ENCODE measurements around the gene PTPRS.

GRCh38 chr19:5364674-5365073 lies 24.1 kb upstream of the PTPRS start:
- TF ChIP-seq CTCF (IDR thresholded peaks at IDR 0.05) (no peak), ZFX (IDR thresholded peaks at IDR 0.05; ENCODE audit: borderline replicate concordance) (no peak)

Data from 22Rv1 (cell line).